Ovary (tissue), 9 donors: ENCODE results near the gene PIWIL4. TPM values are rescaled to one million over a fixed set of nuclear protein-coding genes. Genes with fewer than 3 reads are reported as not detected.

Source experiments
- DNase-seq, 5 donors: peaks; one replicate each; pipeline ENCODE4 v3.0.0-alpha.2; 2019 to 2020
- H3K27ac ChIP-seq, 2 donors: fragments of 200-600 bp; one replicate each; pipeline versions ENCODE4 v1.5.1 to v1.8.0; 2019 to 2022
- H3K27me3 ChIP-seq: fragments of 200-600 bp; one replicate; pipeline ENCODE4 v1.8.0; 2022
- H3K36me3 ChIP-seq: fragments of 200-600 bp; sonication (generic); one replicate; pipeline ENCODE4 v1.5.1; 2019
- H3K4me1 ChIP-seq: one replicate; pipeline ENCODE4 v1.8.1; 2013; ENCODE audit warnings: mild to moderate bottlenecking, moderate library complexity; ENCODE audit not compliant: insufficient read depth
- H3K4me3 ChIP-seq: fragments of 200-600 bp; sonication (generic); one replicate; pipeline ENCODE4 v1.5.1; 2017
- H3K9me3 ChIP-seq, 2 donors: fragments of 200-600 bp in 1 of 2; sonication (generic) in 1 of 2; one replicate each; pipeline versions ENCODE4 v1.5.1 to v1.8.1; 2013 to 2019; ENCODE audit warnings: mild to moderate bottlenecking in 1 of 2, moderate library complexity in 1 of 2
- CTCF ChIP-seq, 3 donors: fragments of 450-650 bp in 2 of 3; fragments of 200-600 bp in 1 of 3; IDR thresholded peaks; one replicate each; pipeline versions ENCODE4 v1.5.1 to v1.8.0; 2016 to 2022; ENCODE audit warnings: antibody characterized with exemption in 3 of 3, mild to moderate bottlenecking in 1 of 3
- EP300 ChIP-seq: sonication (generic); formaldehyde crosslinking; IDR thresholded peaks from one replicate; pipeline ENCODE4 v1.6.1; 2017; ENCODE audit warnings: antibody characterized with exemption
- POLR2A ChIP-seq: fragments of 450-650 bp; IDR thresholded peaks from one replicate; pipeline ENCODE4 v1.6.1; 2017; ENCODE audit warnings: antibody characterized with exemption, mild to moderate bottlenecking, moderate library complexity
- WGBS, 3 donors: extraction: QIAGEN DNeasy Blood & Tissue Kit in 1 of 3; methylation state at CpG; one replicate each; pipeline versions ENCODE4 v1.1.5 to v1.1.7; 2013 to 2017; 5-methylcytosine and 5-hydroxymethylcytosine counted together
- intact Hi-C, 4 donors: fragments of 100-400 bp; cut with DNase I; formaldehyde crosslinking; loops; one replicate each; pipeline versions ENCODE4 v1.11.0 to v1.15.1; 2022 to 2023
- polyA plus RNA-seq, 2 donors: library from polyadenylated mRNA; stranded (reverse); fragments of 200-250 nt in 1 of 2; fragments of 350-450 nt in 1 of 2; fragmentation: Illumina TruSeq in 1 of 2; extraction: RNeasy Lipid Tissue Mini Kit (QIAGEN cat#74804) in 1 of 2; gene quantifications; one replicate each; pipeline ENCODE4 v1.2.3, GENCODE V29; 2013 to 2014
- total RNA-seq, 7 donors: library from RNA; depleted of rRNA in 2 of 7; stranded (reverse); fragments of >200 nt in 2 of 7; fragmentation: NEBNext Ultra II Directional in 3 of 7; extraction: Animal tissue kit (Norgen Biotek cat#: 25700) in 3 of 7; gene quantifications; one replicate each; pipeline versions ENCODE4 v1.1.0 to v1.2.4, GENCODE V29; 2016 to 2023
- donor health status: DM: no; HTN: no; CAD: no; lungs with moderate emphysema.
- donor health status: DM: no; HTN: no; CAD: no.
- donor health status: Bipolar disorder and iron deficiency.
- donor health status: DM: yes; HTN: yes; CAD: no.
- donor health status: DM: no; HTN: no; CAD: no.
- donor health status: DM: yes; HTN: yes; CAD: no.

The PIWIL4 gene
- total and polyA plus RNA-seq, 9 donors, result 1.9 to 4.6 (median 3.6) TPM

- DNase-seq, result no peak
- Histone ChIP-seq H3K36me3 (no peaks in the 10 kb centered on the region), H3K27ac (no peak overlapping the region), H3K27me3 (no peaks in the 10 kb centered on the region), H3K4me1 (peaks cover 5% of the 10 kb centered on the region), H3K4me3 (no peak overlapping the region), H3K9me3 (no peaks in the 10 kb centered on the region)
- WGBS, 3 donors, result 33 to 96% (median 87%) methylated on average over 1 of the region's 1 CpG
- TF ChIP-seq POLR2A (no peak), EP300 (no peak), CTCF (IDR thresholded peaks at IDR 0.05) (no peak)
- intact Hi-C loops, result no loop called here
These were observed 27.7 kb upstream of the PIWIL4 start for GRCh38 chr11:94539420-94539819.

GRCh38 chr11:94543695-94544645 lies 23.2 kb upstream of the PIWIL4 start, which contains the start of gene FUT4:
TSS of gene FUT4 (plus strand) at chr11:94543921. CDS start at chr11:94544134, 213 bp downstream.
- WGBS, 3 donors, result 0 to 1% (median 0%) methylated on average over 56 to 109 of the region's 109 CpGs
- peaks cover 17% of the 10 kb centered on the region for H3K4me1 ChIP-seq

GRCh38 chr11:94544646-94545263 lies 22.4 kb upstream of the PIWIL4 start:
- Histone ChIP-seq H3K27me3 (no peaks in the 10 kb centered on the region), H3K4me1 (peaks cover 17% of the 10 kb centered on the region), H3K27ac (peak overlapping the region; percentile 95), H3K4me3 (peak overlapping the region; percentile 69), H3K36me3 (no peaks in the 10 kb centered on the region), H3K9me3 (no peaks in the 10 kb centered on the region)
- DNase-seq, result peak in 3 of 5 donors; percentile 21 to 64 (median 29)
- TF ChIP-seq CTCF (IDR thresholded peaks at IDR 0.05), result no peak
- TF ChIP-seq POLR2A, result no peak
- WGBS, 3 donors, result 12 to 36% (median 22%) methylated on average over 23 to 59 of the region's 59 CpGs
- intact Hi-C loops, result no loop called here

More at GRCh38 chr11:94543695-94544645, 23.2 kb upstream of the PIWIL4 start, which contains the start of gene FUT4:
- H3K27me3 ChIP-seq, result no peaks in the 10 kb centered on the region
- intact Hi-C loops, result no loop called here
- peak; percentile 82 to 88 (median 85) for DNase-seq
- H3K36me3 ChIP-seq, result no peaks in the 10 kb centered on the region
- H3K9me3 ChIP-seq, result no peaks in the 10 kb centered on the region
- TF ChIP-seq POLR2A, result peak; percentile 44
- TF ChIP-seq EP300, result no peak
- H3K27ac ChIP-seq, result peak within 1 kb of the TSS; percentile 95
- peak within 1 kb of the TSS; percentile 69 for H3K4me3 ChIP-seq

DNA sequence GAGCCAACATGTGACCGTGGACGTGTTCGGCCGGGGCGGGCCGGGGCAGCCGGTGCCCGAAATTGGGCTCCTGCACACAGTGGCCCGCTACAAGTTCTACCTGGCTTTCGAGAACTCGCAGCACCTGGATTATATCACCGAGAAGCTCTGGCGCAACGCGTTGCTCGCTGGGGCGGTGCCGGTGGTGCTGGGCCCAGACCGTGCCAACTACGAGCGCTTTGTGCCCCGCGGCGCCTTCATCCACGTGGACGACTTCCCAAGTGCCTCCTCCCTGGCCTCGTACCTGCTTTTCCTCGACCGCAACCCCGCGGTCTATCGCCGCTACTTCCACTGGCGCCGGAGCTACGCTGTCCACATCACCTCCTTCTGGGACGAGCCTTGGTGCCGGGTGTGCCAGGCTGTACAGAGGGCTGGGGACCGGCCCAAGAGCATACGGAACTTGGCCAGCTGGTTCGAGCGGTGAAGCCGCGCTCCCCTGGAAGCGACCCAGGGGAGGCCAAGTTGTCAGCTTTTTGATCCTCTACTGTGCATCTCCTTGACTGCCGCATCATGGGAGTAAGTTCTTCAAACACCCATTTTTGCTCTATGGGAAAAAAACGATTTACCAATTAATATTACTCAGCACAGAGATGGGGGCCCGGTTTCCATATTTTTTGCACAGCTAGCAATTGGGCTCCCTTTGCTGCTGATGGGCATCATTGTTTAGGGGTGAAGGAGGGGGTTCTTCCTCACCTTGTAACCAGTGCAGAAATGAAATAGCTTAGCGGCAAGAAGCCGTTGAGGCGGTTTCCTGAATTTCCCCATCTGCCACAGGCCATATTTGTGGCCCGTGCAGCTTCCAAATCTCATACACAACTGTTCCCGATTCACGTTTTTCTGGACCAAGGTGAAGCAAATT lies 21.7 kb upstream of the PIWIL4 start:
- Histone ChIP-seq H3K4me3 (peak overlapping the region; percentile 69), H3K9me3 (no peaks in the 10 kb centered on the region), H3K4me1 (peaks cover 17% of the 10 kb centered on the region), H3K27ac (no peak overlapping the region), H3K27me3 (no peaks in the 10 kb centered on the region), H3K36me3 (no peaks in the 10 kb centered on the region)
- intact Hi-C loops, result no loop called here
- 67 to 76% (median 73%) methylated on average over 54 of the region's 54 CpGs for WGBS, 3 donors
- TF ChIP-seq POLR2A, result no peak
- peak in 4 of 5 donors; percentile 12 to 55 (median 50) for DNase-seq

GRCh38 chr11:94546162-94546470 lies 21.1 kb upstream of the PIWIL4 start:
- peak overlapping the region; percentile 69 for H3K4me3 ChIP-seq
- no peaks in the 10 kb centered on the region for H3K27me3 ChIP-seq
- no peaks in the 10 kb centered on the region for H3K9me3 ChIP-seq
- 82 to 84% (median 83%) methylated on average over 2 of the region's 2 CpGs for WGBS, 3 donors
- H3K36me3 ChIP-seq, result no peaks in the 10 kb centered on the region
- intact Hi-C loops, result no loop called here
- DNase-seq, result no peak
- no peak for TF ChIP-seq POLR2A
- H3K27ac ChIP-seq, result no peak overlapping the region
- peaks cover 17% of the 10 kb centered on the region for H3K4me1 ChIP-seq
